GM19193 (cell line): ENCODE results near the gene RBCK1.
A peak's percentile ranks its signal among the peaks of the same experiment; 100 is the strongest.

Experiments used
- POLR2A ChIP-seq: IDR thresholded peaks from 4 replicates; pipeline ENCODE4 v1.6.1; 2011; ENCODE audit not compliant: insufficient read depth, insufficient read length; ENCODE audit errors: extremely low read depth

The RBCK1 gene

DNA sequence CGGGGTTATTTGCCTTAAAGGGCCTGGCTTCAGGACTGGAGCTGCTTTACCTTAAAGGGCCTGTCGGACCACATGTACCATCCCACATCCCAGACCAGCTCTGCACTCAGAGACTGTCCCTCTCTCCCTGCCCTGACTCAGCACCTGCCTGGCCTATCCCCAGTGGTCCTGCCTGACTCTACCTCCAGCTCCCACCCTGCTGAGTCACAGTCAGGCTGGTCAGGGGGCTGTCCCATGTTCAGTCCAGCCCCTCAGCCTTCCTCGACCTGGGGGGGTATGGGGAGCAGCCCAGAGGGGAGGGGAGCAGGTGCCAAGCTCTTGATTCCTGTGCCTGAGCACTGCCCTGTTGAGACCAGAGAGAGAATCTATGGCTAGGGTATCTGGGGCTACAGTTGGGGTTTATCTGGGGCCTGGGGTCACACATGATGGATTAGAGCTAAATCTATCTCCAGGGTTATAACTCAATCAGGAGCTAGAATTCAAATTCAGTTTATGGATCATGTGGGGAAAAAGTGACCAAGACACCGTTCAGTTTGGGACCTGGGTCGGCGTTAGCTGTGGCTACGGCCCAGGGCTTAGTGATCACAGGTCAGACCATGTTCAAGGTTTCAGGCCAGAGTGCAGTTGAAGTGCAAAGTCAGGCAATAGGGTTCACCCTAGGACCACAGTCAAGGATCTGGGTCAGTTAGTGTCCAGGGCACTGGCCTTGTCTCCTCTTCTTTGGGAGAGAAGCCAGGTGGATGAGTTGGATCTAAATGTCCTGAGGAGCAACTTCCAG is 36.9 kb upstream of the RBCK1 start:
- no peak for TF ChIP-seq POLR2A

DNA sequence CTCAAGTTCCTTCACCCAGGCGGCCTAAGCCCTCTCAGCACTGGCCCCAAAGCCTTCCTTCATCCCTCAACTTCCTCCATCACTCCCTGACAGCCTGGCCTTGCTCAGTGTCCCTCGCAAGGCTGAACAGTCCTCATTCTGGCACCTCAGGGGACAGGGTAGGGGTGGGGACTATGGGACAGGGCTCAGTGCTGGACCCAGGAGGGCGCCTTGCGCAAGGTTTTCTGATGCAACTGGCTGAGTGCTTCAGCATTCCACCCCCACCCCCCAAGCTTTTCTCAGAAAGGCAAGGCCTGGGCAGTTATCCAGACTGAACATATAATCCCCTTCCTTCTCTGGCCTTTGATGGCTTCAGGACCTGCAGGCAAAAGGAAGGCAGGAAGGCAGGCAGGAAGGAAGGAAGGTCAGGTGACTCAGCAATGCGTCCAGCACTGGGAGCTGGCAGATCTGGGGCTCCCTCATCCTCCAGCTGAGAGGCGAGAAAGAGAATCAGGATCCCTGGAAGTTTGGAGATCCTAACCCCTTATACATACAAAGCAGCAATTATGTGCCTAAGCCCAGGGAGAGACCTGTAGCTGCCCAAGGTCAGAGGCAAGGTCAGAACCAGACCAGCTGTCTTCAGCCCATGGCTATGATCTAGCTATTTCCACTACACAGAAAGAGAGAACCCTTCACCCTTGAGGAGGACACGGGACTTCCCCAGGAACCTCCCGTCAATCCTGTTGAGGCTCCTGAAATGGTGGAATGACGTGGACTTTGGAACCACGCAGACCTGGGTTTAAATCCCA is 36.1 kb upstream of the RBCK1 start:
- no peak for TF ChIP-seq POLR2A

DNA sequence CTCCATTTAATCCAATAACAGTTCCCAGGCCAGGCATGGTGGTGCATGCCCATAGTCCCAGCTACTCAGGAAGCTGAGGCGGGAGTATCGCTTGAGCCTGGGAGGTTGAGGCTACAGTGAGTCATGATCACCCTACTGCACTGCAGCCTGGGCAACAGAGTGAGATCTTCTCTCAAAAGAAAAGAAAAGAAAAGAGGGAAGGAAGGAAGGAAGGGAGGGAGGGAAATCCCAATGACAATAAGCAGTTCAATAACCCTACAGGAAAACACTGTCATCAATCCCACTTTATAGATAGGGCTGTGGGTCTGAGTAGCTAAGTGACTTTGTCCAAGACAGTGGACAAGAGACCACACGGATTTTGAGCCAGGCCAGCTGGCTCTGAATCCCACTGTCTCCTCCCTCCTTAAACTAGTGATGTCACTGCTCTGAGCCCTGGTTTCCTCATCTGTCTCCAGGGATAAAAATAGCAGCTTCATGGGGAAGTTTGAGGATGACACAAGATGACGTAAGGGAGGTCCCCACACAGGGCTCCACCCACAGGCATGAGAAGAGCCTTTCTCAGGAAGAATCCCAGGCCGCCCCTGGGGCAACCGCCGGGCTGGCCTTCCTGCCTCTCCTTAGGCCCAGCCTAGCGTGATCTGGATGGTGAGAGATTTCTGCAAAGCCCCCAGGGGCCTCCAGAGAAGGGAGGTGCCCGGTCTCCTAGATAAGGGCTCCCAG is 34.8 kb upstream of the RBCK1 start:
- TF ChIP-seq POLR2A: no peak

DNA sequence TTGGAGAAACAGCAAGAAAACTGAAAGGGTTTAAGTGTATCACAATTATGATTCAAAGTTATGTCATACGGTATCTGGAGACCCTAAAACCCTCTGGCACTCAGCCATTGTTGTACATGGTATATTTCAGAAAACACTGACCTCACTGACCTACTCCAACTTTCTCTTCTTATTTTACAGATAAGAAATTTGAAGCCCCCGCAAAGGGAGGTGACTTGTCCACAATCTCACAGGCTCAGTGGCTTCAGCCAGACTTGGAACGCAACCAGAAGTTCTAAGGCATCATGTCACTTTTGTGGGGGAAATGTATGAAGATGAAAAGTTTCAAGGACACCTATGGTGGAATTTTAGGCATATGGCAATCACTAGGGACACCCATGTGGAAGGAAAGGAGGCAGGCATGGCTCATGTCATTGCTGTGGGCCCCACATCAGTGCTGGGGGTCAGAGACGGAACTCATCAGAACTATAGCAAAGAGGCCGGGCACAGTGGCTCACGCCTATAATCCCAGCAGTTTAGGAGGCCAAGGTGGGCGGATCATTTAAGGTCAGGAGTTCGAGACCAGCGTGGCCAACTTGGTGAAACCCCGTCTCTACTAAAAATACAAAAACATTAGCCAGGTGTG is 32.7 kb upstream of the RBCK1 start:
- no peak for TF ChIP-seq POLR2A

DNA sequence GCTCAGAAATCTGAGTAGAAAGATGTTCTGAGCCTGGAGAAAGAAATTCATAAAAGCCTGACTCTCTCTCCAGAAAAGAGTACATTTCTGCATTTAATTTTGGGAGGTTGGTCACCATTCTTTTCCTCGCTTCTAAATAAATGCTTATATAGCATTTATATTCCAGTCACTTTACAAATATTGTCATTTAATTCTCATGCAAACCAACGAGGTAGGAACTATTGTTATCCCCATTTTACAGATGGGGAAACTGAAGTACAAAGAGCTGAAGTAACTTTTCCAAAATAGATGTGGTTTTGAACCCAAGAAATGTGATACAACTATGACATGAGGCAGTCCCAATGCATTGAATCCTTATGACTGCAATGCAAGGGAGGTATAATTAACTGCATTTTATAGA is 32.0 kb upstream of the RBCK1 start:
- no peak for TF ChIP-seq POLR2A

DNA sequence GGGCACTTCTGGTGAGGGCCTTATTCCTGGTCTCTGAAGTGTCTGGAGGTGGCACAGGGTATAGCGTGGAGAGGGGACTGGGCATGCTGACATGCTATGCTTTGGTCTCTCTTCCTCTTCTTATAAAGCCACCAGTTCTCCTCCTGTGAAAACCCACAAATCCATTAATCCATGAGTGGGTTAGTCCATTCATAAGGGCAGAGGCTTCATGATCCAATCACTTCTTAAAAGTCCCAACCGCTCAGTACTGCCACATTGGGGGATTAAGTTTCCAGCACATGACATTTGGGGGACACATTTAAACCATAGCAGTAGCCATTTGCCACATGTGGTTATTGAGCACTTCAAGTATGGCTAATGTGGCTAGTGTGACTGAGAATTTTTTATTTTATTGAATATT is 31.3 kb upstream of the RBCK1 start:
- no peak for TF ChIP-seq POLR2A

DNA sequence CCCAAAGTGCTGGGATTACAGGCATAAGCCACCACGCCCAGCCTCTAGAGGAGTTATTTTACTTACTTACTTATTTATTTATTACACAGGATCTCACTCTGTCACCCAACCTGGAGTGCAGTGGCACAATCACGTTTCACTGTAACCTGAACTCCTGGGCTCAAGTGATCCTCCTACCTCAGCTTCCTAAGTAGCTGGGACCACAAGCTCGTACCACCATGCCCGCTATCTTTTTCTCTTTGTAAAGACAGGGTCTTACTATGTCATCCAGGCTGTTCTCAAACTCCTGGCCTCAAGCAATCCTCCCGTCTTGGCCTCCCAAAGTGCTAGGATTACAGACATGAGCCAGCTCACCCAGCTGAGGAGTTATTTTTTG is 29.1 kb upstream of the RBCK1 start:
- no peak for TF ChIP-seq POLR2A

DNA sequence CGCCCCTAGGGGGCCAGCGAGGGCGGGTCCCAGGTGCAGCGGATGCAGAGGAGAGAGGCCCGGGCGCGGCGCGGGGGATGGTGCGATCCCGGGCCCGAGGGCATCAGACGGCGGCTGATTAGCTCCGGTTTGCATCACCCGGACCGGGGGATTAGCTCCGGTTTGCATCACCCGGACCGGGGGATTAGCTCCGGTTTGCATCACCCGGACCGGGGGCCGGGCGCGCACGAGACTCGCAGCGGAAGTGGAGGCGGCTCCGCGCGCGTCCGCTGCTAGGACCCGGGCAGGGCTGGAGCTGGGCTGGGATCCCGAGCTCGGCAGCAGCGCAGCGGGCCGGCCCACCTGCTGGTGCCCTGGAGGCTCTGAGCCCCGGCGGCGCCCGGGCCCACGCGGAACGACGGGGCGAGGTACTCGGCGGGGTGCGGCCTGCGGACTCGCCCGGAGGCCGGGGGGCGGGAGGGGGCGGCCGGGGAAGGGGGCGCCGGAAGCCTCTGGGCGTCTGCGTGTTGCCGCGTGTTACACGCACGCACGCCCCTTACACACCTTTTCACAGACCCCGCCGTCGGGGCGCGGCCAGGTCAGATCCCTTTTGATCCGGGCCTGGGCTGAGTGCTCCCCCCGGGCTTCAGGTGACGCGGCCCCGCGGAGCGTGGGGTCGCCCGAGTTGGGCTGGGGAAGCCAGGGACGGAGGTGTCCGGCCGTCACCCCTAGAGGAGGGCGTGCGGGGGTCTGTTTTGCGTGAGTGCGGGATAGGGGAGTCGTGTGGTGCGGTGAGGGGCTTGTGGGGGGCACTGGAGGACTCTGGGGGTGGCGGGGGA is 27.1 kb upstream of the RBCK1 start:
- peak; percentile 54 for TF ChIP-seq POLR2A

DNA sequence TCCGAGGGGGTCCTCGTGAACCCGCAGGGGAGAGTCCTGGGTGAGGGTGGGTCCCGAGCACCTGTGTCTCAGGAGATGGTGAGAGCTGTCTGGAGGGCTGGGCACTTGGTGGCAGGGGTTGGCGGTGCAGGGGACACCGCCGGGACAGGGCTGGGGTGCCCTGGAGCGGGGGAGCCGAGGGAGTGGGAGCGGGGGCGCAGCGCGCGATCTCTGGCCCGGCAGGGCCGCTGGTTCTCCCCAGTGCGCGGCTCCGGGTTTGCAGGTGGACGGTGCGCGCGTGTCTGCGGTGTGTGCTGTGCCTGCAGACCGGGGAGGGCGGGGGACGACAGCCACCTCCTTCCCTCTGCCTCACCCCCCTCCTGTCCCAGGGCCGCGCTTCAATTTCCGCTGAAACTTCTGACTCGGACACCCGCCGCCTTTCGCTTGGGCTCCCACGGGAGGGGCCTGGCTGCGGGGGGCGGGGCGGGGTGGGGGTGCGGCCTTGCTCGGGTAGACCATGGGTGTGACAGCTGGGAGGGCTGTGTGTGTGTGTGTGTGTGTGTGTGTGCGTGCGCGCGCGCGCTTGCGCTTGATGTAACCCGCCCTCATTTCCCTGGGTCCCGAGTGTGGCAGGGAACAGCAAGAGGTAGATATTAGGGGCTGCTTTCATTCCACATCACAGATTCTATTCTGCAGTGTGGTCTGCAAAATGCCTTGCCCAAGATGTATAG is 26.4 kb upstream of the RBCK1 start:
- TF ChIP-seq POLR2A: peak; percentile 32

DNA sequence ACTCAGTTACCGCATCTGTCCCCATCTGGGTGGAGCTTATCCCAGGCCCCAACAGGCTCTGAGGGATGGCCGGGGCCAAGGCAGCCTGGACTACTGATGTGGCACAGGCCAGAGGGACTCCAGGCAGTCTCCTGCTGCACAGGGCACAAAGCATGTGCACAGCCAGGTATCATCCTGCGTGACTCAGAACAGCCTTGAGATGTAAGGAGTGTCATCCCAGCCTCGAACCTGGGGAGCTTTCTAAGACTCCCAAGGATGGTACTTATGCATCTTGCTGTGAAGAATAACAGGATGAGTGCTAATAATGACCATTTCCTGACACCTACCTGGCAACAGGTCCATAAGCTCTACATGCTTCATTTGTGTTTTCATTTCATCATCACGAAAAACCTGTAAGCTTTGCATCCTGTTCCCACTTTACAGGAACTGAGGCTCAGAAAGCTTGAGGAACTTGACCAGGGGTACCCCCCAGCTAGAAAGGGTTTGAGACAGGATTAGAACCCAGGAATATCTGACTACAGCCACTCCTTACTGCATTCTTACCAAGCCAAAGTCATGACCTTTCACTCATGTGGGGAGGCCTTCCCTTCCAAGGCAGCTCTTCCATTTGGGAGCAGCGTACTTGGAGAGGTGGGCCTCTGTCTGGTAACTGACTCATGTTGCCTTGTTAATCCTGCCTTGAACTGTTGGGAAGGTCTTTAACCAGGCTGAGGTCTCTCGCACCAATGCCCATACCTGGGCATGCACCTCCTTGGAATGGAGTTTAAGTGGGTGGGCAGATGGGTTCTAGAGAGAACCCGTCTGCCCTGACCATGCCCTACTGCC is 25.6 kb upstream of the RBCK1 start:
- TF ChIP-seq POLR2A: no peak

DNA sequence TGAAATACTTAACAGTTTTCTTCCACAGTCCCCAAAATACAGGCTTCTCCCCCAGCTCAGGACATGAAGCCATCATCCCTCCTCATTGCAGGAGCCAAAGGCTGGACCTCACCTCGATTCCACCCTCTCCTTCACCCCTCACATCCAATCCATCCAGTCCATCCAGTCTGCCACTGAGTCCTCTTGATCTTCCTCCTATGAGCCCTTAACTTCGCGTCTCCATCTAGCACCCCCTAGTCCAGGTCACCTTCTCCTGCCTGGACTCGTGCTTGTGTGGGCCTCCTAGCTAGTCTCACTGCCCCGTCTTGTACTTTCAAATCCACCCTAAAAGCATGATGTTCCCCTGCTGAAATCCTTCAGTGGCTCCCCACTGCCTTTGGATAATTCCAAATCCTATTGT is 24.2 kb upstream of the RBCK1 start:
- no peak for TF ChIP-seq POLR2A

DNA sequence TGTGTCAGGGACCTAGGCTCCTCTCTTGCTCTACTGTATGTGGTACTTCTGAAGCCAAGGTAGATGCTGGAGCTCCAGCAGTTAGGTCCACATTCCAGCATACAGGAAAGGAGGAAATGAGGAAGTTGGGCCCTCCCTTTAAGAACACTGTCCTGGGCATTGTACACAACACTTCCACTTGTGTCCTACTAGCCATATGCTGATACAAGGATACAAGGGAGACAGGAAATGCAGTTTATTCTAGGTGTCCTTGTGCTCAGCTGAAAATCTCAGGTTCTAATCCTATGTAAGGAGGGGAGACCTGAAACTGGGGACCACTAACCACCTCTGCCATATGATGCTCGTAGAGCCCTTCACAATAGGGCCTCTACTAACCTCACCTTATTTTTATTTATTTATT is 23.4 kb upstream of the RBCK1 start:
- TF ChIP-seq POLR2A: no peak

DNA sequence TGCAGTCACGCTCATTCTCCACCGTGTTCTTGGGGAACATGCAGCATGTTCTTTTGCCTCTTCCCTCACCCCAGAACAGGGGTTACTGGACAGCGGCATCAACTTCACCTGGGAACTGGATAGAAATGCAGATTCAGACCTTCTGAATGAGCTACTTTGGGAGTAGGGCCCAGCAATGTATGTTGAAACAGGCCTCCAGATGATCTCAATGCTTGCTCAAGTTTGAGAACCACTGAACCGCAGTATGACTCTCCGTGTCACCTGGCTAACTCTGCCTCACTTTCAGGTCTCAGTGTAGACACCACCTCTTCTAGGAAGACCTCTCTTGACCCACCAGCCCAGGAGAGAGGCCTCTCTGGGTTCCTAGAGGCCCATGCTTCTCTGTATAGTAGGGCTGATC is 22.7 kb upstream of the RBCK1 start:
- TF ChIP-seq POLR2A: no peak
